ENCODE measurements around the gene G0S2.
A peak's percentile ranks its signal among the peaks of the same experiment; 100 is the strongest.

The G0S2 gene

GRCh38 chr1:209674957-209675564 is at the start of gene G0S2 (continued):
- TF ChIP-seq ZNF639 (tag by site-specific recombination; IDR thresholded peaks at IDR 0.05): no peak
- no peak for TF ChIP-seq ZBTB49 (tag by site-specific recombination; IDR thresholded peaks at IDR 0.05; ENCODE audit: low read depth)
- TF ChIP-seq REPIN1 (tag by site-specific recombination; IDR thresholded peaks at IDR 0.05; ENCODE audit: low read depth): no peak
- peak; percentile 84 for TF ChIP-seq ZNF335 (tag by site-specific recombination; conservative IDR thresholded peaks at IDR 0.05)
- TF ChIP-seq ZNF423 (tag by site-specific recombination; IDR thresholded peaks at IDR 0.05): peak; percentile 95
- TF ChIP-seq ZNF404 (tag by site-specific recombination; IDR thresholded peaks at IDR 0.05): no peak
- no peak for TF ChIP-seq SETDB1 (IDR thresholded peaks at IDR 0.05; ENCODE audit: insufficient read length, low read length)
- no peak for TF ChIP-seq ZNF394 (tag by site-specific recombination; IDR thresholded peaks at IDR 0.05; ENCODE audit: borderline replicate concordance)
- no peak for TF ChIP-seq ZNF776 (tag by site-specific recombination; IDR thresholded peaks at IDR 0.05; ENCODE audit: borderline replicate concordance)
- no peak for TF ChIP-seq ZNF544 (tag by site-specific recombination; IDR thresholded peaks at IDR 0.05)
- TF ChIP-seq ZNF785 (tag by site-specific recombination; IDR thresholded peaks at IDR 0.05): no peak
- TF ChIP-seq ZNF792 (tag by site-specific recombination; IDR thresholded peaks at IDR 0.05): no peak
- TF ChIP-seq ZNF211 (tag by site-specific recombination; IDR thresholded peaks at IDR 0.05; ENCODE audit: low read depth): no peak
- TF ChIP-seq KLF1 (tag by site-specific recombination; IDR thresholded peaks at IDR 0.05): no peak
- TF ChIP-seq SP2 (tag by site-specific recombination; IDR thresholded peaks at IDR 0.05): peak; percentile 49; the same call in 1 of the 2 replicates
- TF ChIP-seq ZFP3 (tag by site-specific recombination; IDR thresholded peaks at IDR 0.05; ENCODE audit: low read depth): no peak
- TF ChIP-seq ZNF555 (tag by site-specific recombination; conservative IDR thresholded peaks at IDR 0.05): no peak
- TF ChIP-seq SCRT2 (tag by site-specific recombination; IDR thresholded peaks at IDR 0.05): no peak
- TF ChIP-seq ZNF677 (tag by site-specific recombination; IDR thresholded peaks at IDR 0.05): no peak
- TF ChIP-seq ZFP69B (tag by site-specific recombination; IDR thresholded peaks at IDR 0.05): peak; percentile 80
- no peak for TF ChIP-seq ZNF600 (tag by site-specific recombination; IDR thresholded peaks at IDR 0.05)
- TF ChIP-seq ZNF37A (tag by site-specific recombination; IDR thresholded peaks at IDR 0.05): no peak
- TF ChIP-seq ZNF48 (tag by site-specific recombination; IDR thresholded peaks at IDR 0.05): no peak
- peak; percentile 50; the same call in 1 of the 2 replicates for TF ChIP-seq KLF17 (tag by site-specific recombination; IDR thresholded peaks at IDR 0.05)
- no peak; the same call in 1 of the 2 replicates for TF ChIP-seq ZBTB11 (tag by site-specific recombination; conservative IDR thresholded peaks at IDR 0.05; ENCODE audit: low read depth)
- TF ChIP-seq MZF1 (tag by site-specific recombination; IDR thresholded peaks at IDR 0.05; ENCODE audit: borderline replicate concordance): no peak
- TF ChIP-seq ZNF146 (tag by site-specific recombination; IDR thresholded peaks at IDR 0.05): no peak
- TF ChIP-seq ZNF449 (tag by site-specific recombination; IDR thresholded peaks at IDR 0.05): no peak
- TF ChIP-seq BCL6B (tag by site-specific recombination; IDR thresholded peaks at IDR 0.05): no peak
- peak; percentile 99 for TF ChIP-seq ZFHX2 (tag by site-specific recombination; conservative IDR thresholded peaks at IDR 0.05)
- TF ChIP-seq HOXC10 (CRISPR knock-in tag; IDR thresholded peaks at IDR 0.05): no peak
